Retina (tissue), 1 donor: ENCODE data around the gene KITLG.
"Not testable (repeated sequence)": the region's sequence is repeated elsewhere in the genome, so short reads cannot be mapped to it uniquely, and the experiment has no call there.

Experiments used
- DNase-seq: peaks from one replicate; pipeline ENCODE4 v3.0.0-alpha.2; 2016

The KITLG gene

DNA sequence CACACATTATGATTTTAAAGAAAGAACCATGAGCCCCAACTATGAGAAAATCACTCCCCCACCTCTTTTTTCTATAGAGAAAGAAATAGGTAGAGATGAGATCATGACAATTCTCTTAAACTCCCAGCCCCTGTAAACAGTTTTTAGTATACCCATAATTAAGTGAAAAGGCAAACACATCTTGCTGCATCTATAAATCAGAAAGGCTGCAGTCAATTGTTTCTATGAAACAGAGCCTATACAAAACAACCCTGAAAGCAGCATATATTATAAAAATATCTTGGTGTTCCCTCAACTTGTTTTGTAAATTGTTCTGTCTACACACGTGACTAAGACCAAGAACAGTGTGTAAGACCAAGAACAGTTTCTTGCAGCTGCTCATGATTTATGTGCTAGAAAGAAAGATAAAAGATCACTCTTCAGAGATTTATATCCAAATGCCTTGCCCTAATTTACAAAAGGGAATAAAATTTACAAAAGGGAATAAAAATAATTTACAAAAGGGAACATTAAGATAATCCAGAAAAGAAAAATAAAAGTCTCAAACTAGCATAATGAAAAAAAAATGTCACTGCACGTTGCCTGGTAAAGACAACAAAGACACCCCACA lies 4.8 kb downstream of the KITLG start:
- no peak for DNase-seq

DNA sequence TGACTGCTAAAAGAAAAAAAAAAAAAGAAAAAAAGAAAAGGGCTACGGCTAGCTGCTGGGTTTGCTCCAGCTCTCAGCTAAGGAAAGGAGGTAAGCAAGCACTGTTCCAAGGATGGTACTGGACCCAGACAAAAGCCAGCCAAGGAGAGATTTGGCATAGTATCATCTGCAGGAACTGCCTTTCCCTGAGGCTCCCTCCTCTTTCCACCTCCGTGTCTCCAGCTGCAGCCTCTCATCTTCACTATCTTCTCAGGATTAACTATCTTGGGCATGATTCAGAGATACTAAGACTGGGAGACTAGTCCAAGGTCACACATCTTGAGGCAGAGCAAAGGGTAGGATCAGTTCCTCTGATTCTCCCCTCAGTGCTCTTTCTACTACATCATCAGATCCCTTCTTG lies 6.0 kb downstream of the KITLG start:
- no peak for DNase-seq

GRCh38 chr12:88573583-88573982 lies 6.7 kb downstream of the KITLG start:
- DNase-seq: no peak

- no peak for DNase-seq
These were observed 7.3 kb downstream of the KITLG start for GRCh38 chr12:88572781-88573549.

DNA sequence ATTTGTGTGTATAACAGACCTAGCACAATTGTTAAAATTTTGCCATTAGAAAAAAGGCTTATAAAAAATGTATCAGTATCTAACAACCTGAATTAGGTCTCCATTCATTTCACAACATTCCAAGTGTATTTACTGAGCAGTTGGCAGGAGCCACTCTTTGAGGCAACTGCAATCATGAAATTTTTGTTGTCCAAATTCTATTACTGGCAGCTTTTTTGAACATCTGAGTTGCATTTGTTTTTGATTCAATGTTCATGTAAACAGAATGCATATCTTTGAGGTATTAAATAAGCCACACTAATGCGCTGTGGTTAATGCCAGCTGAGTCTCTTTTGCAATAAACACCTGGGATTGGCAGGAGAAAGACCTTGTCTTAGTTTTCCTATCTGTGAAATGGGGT lies 8.7 kb downstream of the KITLG start:
- DNase-seq: no peak

DNA sequence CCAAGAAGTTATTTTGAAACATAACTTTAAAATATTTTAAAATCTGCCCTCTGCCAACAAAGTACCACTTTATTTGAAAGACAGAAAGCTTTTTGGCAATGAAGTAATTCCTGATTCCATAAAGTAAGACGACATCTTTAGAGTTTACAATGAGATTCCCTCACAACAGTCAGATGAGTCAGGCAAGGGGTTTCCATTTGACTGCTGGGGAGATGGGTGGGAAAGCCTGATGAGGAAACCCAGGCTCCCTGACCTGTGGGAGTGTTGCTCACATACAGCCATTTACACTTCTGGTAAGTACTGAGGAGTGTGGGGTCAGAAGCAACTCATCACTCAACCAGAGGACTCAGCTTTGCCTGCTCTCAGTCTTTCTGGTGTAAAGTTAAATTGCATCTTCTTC lies 10.2 kb downstream of the KITLG start:
- DNase-seq: no peak

GRCh38 chr12:88566430-88566829 lies 13.8 kb downstream of the KITLG start:
- no peak for DNase-seq

GRCh38 chr12:88562846-88563582 lies 17.3 kb downstream of the KITLG start:
- no peak for DNase-seq

- no peak for DNase-seq
These were observed 18.1 kb downstream of the KITLG start for GRCh38 chr12:88562151-88562550.

DNA sequence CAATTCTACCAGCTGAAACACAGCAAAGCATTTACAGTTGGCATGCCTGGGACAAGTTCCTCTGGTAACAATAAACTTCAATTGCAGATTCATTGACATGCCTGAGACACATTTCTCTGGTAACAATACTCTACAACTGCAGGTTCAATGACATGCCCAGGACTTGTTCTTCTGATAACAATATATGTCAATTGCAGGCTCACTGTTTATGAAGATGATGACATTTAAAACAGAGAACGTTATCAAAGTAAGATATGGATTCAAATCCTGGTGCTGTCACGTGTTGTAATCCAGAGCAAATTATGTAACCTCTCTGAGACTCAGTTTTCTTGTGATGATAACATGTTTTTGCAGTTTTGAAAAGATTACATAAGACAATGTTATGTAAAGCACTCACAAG lies 20.5 kb downstream of the KITLG start:
- no peak for DNase-seq

DNA sequence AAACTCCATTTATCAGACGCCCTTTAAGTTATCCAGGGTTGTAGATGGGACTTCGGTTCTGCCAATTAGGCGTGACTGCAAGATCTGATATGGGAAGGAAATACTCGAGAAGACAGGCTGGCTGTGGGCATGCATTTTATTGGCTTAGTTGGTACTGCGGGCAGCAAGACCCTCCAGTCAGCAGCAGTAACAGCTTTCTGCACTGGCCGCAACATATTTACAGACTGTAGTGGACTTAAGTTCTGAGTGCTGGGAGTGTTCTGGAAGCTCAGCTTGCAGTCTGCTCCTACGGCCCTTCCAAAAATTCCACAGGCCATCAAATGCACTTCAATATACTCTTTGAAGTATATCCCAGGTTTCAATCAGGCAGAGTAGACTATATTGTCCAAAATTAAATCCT lies 21.1 kb downstream of the KITLG start:
- no peak for DNase-seq

GRCh38 chr12:88558340-88558867 lies 21.9 kb downstream of the KITLG start:
- DNase-seq: no peak

DNA sequence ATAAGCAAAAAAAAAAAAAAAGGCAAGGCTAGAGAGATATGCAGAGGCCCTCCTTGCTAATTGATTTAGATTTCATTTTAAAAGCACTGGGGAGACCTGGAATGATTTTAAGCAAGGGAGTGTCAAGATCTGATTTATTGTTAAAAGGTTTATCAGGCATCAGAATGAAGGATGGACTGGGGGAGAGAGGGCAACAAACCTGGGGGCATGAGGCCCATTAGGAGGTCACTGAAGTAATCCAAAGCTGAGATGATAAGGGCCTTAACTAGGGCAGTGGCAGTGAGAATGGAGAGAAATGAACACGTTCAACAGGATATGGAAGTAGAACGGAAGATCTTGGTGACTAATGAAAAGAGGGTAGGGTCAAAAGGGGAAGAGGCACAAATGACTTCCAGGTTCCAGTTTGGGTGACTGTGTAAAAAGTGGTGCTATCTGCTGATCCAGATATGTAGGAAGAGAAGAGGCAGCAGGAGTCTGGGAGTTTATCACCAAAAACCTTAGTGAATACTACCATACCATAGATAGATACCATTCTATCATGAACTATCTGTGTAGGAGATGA lies 24.0 kb downstream of the KITLG start:
- no peak for DNase-seq

- no peak for DNase-seq
These were observed 26.2 kb downstream of the KITLG start for GRCh38 chr12:88553941-88554658.

- no peak for DNase-seq
These were observed 27.6 kb downstream of the KITLG start for GRCh38 chr12:88552610-88553079.

DNA sequence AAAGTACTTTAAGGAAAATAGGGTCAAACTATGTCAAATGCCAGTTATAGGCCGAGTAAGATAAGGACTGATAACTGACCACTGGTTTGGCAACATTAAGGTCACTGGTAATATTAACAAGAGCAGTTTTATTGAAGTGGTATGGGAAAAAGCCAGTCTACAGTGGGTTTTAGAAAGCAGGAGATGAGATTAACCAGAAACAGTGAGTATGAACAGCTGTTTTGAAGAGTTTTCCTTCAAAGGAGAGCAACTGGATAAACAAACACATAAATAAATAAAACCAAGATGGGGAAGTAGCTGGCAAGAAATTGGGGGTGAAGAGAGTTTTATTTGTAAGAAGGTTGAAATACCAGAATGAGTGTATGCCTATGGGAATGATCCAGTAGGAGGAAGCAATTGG lies 30.3 kb downstream of the KITLG start:
- no peak for DNase-seq

DNA sequence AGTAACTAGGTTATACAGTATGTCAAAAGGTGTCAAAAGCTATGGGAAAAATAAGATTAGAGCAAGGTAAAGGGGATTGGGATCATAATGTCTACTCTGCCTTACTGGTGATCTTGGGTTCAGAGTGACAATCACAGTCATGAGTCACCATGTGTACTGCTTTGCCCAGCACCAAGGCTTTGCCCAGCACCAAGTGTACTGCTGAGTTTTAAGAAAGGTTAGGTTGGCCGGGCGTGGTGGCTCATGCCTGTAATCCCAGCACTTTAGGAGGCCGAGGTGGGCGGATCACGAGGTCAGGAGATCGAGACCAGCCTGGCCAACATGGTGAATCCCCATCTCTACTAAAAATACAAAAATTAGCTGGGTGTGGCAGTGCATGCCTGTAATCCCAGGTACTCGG lies 32.3 kb downstream of the KITLG start:
- not testable (repeated sequence) for DNase-seq

GRCh38 chr12:88546853-88547252 lies 33.4 kb downstream of the KITLG start:
- DNase-seq: no peak

DNA sequence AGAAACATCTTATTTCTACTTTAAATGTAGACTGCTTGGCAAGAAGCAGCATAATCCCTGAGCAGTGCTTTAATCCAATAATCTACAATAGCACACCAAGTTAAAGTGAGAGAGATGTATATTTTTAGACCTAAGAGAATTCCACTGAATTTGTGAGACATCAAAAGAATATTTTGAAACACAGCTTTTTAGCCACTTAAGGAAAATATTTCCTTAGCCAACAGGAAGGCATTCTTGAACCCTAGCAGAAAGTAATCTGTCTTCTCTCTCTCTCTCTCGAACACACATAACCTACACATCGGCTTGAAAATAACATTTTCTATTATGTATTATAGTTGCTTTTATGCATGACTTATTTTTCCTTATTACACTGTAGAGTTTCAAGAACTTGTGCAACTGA lies 34.0 kb downstream of the KITLG start:
- no peak for DNase-seq

DNA sequence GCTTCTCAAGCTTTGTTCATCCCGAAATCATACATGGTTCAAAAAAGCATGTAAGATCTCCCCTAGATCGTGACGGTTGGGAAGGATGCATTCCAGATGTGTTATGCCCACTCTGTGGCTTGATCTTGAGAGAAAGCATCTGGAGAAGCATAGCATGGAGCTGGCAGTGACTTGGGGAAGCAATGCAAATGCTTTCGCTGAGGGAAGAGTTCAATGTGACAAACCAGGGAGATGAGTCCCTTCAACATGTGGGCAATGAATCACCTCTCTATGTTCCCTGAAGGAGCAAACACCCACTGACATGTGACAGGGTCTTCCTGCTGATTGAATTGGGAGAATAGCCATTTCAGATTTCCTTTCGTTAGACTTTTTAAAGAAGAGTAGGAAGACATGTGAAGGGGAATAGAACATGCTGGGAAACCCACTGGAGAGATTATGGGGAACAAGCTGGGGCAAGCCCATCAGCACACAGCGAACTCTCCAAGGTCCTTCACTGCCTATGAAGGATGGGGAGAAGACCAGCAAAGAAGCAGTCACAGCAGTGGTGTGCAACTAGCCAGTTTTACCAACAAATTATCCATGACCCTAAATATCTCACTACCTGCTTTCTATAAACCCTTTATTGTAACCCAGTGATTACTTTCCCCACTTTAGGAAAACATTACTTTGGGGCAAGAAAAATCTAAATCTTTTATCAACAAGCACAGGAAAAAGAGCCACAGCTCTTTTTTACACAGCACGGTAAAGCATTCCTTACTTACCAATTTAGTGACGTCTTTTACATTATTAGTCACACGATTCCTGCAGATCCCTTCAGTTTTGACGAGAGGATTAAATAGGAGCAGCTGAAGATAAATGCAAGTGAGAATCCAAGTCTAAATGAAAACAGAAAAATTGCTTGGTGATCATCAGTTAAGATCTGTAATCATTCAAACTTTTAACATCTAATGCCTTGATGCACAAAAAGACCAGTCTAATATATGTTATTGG lies 35.0 kb downstream of the KITLG start:
- no peak for DNase-seq

- no peak for DNase-seq
These were observed 40.4 kb downstream of the KITLG start for GRCh38 chr12:88539893-88540292.
